Measurements from ENCODE around the gene XPR1.
"Not testable (repeated sequence)": the region's sequence is repeated elsewhere in the genome, so short reads cannot be mapped to it uniquely, and the experiment has no call there.

XPR1 gene

DNA sequence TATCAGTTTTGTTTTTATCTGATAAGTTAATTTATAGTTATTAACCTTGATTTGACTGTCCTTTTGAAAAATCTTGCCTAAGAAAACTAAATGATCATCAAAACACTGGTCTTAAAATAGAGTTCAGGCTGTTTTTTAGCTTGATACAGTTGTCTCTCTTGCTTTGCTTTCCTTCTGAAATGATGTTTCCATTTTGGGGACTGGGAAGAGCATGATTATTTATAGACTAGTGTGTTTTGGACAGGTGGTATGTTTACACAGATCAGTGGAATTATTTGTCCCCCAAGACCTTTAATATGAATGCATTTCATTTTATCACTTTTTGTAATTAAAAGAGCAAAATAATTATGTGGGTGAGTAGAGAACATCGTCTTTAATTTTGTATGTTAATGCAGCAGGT, 90.8 kb downstream of the XPR1 start:
- no peak for DNase-seq (ENCODE audit: low read depth)

DNA sequence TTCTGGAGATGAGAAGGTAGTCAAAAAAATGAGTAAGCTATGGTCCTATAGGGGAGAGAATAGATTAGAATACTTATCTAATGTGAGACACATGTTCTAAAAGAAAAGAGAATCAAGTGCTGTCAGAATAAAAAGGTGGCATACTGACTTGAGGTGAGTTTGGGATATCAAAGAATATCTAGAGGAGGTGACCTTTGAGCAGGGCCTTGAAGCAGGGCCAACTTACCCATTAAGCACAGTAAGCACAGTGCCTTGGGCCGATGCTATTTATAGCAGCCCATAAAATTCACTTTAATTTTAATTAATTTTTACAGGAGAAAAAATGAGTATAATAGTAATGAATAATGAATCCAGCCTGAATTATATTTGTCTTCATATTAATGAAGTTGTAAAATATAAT, 92.2 kb downstream of the XPR1 start:
- DNase-seq (ENCODE audit: low read depth): no peak

DNA sequence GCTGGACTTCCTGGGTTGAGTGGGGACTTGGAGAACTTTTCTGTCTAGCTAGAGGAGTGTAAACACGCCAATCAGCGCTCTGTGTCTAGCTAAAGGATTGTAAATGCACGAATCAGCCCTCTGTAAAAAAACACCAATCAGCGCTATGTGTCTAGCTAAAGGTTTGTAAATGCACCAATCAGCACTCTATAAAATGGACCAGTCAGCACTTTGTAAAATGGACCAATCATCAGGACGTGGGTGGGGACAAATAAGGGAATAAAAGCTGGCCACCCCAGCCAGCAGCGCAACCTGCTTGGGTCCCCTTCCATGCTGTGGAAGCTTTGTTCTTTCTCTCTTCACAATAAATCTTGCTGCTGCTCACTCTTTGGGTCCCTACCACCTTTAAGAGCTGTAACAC, 94.2 kb downstream of the XPR1 start:
- not testable (repeated sequence) for DNase-seq (ENCODE audit: low read depth)

DNA sequence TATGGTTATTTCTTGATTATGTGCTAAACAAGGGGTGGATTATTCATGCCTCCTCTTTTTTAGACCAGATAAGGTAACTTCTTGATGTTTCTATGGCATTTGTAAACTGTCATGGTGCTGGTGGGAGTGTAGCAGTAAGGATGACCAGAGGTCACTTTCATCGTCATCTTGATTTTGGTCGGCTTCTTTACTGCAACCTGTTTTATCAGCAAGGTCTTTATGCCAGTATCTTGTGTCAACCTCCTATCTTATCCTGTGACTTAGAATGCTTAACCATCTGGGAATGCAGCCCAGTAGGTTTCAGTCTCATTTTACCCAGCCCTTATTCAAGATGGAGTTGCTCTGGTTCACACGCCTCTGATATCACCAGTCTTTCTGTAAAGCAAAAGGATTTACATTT, 95.9 kb downstream of the XPR1 start:
- not testable (repeated sequence) for DNase-seq (ENCODE audit: low read depth)

DNA sequence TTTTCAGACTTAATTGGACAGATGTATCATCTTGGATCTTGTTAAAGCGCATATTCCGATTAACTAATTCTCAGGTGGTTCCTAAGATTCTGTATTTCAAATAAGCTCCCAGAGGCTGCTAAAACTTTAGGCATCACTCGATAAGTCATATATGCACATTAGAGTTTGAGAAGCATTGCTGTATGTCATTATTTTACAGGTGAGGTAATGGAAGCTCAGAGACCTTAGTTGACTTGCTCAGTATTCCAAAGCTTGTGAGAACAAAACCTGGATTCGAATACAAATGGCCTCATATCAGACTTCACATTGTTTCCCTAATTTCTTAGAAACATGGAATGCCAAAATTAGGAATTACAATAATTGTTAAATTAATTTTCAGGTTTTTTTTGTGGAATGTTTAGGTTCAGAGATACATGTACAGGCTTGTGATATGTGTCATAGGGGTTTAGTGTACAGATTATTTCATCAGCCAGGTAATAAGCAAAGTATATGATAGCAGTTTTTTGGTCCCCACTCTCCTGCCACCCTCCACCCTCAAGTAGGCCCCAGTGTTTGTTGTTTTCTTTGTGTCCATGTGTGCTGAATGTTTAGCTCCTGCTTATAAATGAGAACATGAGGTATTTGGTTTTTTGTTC, 96.8 kb downstream of the XPR1 start:
- DNase-seq (ENCODE audit: low read depth): no peak

DNA sequence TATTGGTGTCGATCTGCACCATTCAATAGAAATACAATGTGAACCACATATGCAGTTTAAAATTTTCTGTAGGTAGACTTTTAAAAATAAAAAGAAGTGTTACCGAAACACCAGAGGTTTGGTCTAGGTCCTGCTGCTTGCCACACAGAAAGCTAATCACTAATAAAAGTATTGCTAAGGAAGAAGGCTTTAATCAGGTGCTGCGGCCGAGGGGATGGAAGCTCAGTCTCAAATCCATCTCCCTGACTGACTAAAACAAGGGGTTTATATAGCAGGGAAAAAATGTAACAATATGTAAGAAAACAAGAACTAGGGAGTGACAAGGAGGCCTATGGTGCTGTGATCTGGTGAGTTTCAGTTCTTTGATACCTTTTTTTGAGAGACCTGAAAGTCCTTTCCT, 99.3 kb downstream of the XPR1 start:
- DNase-seq (ENCODE audit: low read depth): no peak

DNA sequence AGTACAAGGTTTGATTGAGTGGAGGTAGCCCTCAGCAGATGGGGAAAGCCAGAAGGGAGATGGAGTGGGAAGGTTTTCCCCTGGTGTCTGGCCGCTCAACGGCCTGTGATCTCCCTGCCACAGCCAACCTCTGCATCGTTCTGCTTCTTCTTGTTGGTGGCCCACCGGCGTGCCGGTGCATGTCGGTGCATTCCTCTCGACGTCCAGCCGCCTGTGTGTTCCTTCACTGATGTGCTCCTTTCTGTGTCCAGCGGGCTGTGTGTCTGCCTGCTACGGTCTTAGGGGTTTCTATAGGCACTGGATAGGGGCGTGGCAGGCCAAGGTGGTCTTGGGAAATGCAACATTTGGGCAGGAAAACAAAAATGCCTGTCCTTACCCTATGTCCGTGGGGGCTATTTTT, 101.0 kb downstream of the XPR1 start:
- DNase-seq (ENCODE audit: low read depth): no peak

DNA sequence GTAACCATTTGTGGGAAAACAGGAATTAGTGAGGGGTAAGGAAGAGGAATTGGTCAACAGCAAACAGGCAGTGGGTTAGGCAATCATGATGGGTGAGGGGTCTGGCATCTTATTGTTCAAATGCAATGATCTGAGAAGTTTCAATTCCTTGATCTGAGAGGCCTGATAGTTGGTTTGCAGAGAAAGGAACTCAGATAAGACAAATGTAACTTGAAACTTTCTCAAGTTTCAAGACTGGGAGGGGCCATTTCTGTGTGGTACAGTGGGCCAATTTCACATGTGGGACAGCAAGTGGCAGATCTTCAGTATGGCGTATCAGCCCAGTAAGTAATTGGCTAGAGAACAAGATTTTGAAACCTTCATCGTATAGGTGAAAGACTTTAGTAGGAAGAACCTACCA, 102.5 kb downstream of the XPR1 start:
- no peak for DNase-seq (ENCODE audit: low read depth)

DNA sequence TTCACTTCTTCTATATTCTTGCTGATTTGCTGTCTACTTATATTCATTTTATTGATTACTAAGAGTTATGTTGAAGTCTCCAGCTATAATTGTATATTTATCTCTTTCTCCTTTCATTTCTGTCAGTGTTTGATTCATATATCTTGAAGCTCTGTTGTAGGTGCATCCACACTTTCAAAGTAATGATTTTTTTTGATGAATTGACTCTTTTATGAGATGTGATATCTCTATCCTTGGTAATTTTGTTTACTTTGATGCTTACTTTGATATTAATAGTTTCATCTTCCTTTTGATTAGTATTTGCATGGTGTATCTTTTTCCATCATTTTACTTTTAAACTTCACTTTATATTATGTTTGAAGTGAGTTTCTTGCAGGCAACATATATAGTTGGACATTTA, 110.8 kb downstream of the XPR1 start:
- no peak for DNase-seq (ENCODE audit: low read depth)

DNA sequence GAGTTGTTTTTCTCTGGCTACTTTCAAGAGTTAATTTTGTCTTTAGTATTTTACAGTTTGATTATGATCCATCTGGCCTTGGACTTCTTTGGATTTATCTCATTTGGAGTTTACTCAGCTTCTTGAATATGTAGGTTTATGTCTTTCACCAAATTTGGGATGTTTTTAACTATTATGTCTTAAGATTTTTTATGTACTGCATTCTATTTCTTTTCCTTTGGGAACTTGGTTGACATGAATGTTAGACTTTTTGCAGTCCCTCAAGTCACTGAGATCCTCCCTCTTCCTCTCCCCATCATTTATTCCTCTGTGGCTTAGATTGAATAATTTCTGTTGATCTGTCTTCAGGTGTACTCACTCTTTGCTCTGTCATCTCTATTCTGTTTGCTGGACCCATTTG, 112.0 kb downstream of the XPR1 start:
- DNase-seq (ENCODE audit: low read depth): no peak

DNA sequence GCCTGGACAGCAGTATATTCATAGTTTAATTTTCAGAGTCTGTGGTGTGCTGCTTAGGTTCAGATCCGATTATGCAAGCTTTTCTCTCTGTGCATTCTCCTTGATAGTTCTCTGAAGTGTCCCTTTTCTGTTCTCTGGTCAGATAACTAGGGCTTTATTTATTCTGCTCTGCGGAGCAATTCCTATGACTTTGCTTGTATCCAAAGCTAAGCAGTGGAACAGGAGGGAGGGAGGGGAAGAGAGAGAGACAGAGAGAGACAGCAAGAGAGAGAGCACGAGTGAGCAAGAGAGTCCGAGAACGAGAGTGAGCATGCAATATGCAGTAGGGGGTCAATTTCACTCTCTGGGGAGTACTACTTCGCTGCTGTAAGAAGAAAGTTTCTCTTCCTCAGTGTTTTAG, 113.3 kb downstream of the XPR1 start:
- DNase-seq (ENCODE audit: low read depth): no peak

DNA sequence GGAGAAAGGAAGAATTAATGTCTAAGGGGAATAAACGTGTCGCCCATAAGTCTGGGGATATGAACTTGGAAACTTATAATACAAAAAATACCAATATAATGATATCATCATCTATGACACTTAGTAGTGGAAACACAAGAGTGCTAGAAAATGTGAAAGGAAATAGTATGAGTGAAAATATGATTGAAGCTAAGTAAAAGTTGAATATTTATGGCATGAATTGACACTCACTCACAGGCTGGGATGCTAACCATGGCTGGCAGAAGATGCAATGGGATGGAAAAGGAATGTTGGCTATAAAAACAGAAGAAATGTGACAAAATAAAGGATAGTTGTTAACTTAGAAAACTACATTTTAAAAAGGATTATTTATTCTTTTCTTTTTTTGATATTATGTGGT, 120.1 kb downstream of the XPR1 start:
- DNase-seq (ENCODE audit: low read depth): no peak

DNA sequence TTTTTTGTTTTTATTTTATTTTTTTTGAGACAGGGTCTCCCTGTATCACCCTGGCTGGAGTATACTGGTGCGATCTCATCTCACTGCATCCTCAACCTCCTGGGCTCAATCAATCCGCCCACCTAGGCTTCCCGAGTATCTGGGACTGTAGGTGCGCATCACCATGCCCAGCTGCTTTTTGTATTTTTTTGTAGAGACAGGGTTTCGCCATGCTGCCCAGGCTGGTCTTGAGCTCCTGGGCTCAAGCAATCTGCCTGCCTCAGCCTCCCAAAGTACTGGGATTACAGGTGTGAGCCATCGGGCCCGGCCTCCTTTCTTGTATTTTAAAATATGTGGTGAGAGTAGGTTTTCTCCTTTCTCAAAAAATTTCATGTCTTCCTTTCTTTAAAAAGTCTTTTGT, 122.6 kb downstream of the XPR1 start:
- DNase-seq (ENCODE audit: low read depth): no peak

DNA sequence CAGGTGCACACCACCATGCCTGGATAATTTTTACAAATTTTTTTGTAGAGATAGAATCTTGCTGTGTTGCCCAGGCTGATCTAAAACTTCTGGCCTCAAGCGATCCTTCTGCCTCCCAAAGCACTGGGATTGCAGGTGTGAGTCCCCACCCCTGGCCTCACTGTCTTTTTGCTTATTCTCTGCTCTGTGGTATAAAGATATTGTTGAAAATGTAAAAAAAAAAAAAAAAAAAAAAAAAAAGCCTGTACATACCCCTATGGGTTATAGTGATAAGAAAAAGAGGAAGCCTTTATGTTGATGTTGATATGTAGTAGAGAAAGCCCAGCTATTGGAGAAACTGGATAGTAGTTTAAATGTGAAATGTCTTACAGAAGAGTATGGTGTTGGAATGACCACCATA, 125.8 kb downstream of the XPR1 start:
- no peak for DNase-seq (ENCODE audit: low read depth)

DNA sequence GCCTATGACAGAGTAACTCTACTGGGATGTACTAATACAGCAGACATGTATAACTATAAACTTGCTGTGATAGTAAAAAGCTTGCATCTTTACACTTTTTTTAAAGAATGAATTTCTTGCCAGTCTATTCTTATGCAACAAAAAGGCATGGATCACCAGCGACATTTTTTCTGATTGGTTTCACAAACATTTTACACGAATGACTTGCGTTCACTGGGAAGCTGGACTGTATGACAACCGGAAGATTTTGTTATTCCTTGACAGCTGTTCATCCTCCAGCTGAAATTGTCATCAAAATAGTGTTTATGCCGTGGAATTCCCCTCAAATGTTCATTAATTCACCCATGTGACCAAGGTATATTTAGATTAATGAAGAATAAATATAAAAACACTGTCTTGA, 131.0 kb downstream of the XPR1 start:
- no peak for DNase-seq (ENCODE audit: low read depth)

DNA sequence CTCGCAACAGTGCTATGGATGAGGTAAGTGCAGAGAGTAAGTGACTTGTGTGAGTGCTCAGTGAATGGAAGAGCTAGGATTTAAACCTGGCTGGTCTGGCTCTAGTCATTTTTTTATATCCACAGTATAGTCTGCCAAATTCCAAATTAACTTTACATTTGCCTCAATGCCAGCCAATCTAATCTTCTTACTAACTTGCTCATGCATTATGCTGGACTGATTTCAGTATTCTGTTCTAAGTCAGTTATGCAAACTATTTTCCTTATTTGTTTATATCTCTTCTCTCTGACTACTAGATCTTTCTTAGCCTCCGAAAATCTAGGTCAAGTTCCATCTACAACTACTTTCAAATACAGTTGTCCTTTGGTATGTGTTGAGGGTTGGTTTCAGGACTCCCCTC, 133.3 kb downstream of the XPR1 start:
- DNase-seq (ENCODE audit: low read depth): no peak

DNA sequence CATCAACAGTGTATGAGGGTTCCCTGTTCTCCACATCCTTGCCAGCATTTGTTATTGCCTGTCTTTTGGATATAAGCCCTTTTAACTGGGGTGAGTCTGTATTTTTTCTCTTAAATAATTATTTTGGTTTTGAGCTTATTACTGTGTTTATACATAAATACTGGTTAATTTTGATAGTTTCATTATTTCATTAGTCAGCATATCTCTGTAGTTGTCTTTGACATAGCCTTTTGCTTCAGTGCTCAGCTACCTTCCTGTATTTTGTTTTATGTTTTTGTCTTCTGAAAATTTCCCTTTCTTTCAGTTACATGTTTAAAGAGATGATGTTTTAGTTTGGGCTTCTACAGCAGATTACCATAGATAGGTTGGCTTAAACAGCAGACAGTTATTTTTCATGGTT, 138.1 kb downstream of the XPR1 start:
- no peak for DNase-seq (ENCODE audit: low read depth)

DNA sequence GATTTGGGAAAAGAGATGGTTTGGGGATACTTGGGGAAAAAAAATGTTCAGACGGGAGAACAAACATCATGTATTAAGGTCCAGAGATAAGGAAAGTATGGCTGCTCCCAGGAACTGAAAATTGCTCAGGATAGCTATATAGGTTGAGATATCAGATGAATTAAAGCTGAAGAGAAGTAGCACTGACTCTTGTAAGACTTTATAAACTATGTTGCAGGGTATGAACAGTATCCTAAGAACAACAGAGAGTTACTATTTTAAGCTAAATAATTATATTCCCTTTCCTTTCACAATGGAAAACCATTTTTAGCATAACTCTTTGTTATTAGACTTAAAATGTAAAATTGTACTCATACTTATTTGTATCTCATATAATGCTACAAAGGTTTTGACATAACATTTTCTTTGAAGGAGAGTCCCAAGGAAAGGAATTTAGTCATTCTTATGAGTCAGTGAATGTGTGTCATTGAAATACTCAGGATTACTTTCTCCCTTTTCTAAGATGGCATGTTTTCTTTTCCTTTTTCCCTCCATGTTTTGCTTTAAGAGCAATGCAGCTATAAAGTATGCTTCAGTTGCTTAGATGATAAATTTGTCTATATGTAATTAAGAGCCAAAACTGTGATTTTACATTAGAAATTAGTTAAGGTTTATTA, 141.5 kb downstream of the XPR1 start:
- DNase-seq (ENCODE audit: low read depth): no peak

DNA sequence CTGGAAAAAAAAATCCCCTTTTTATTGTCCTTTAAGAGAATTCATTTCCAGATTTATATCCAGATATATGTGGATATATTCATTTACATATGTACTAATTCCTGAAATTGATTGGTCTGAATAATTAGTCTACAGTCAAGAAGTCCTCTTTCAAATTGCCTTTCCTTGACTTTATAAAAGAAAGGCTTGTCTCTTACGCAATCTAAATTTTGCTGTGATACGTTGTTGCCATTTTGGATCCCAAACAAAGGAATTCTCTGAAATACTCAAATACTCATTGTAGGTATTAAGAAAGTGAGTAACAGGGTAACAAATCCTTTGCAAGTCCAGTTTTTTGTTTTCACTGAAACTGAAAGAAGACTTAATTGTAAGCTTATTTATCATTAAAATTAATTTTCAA, 144.0 kb downstream of the XPR1 start:
- DNase-seq (ENCODE audit: low read depth): no peak

DNA sequence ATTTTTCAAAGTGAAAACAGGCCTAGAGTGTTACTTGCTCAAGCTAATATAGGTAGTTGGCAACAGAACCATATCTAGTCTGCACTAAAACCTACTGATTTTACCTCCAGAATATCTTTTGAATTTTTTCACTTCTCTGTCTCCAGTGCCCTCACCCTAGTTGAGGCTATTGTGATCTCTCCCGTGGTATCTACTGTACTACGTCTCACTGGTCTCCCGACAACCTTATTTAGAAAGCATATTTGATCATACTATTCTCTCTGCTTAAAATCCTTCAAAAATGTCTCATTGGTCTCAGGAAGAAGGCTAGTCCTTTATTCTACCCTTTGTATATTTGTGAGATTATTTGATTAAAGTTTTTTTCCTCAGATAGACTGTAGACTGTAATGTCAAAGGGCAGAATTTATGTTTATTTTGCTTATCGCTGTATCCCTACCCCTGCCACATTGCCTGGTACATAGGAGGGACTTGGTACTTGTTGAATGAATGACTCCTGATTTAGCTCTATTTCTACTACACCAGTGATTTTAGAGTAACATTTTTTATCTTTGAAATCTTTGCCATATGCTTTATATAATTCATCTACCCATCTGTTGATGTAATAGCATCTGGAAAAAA, 145.4 kb downstream of the XPR1 start:
- DNase-seq (ENCODE audit: low read depth): no peak

DNA sequence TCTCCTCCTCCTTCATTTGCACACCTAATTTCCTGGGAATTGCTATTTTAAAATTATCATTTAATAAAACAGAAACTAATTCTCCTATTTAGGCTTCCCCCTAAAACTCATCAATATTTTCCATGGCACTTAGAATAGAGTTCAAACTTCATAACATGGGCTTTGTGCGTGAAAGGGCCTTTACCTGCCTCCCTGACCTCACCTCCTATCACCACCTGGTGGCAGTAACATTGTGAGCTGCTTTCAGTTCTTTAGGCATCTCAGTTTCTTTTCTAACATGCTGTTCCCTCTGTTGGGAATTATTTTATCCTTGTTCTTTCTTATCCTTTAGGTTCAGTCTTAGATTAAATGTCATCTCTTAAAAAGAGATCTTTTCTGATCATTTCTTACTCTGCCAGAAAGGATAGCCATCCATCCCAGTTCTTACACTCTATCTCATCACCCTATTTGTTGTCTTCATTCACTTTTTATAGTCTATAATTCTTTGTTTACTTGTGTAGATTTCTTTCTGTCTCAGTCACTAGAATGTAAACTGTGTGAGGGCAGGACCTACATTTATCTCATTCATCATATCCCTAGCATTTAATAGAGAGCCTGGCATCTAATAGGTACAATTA, 147.1 kb downstream of the XPR1 start:
- DNase-seq (ENCODE audit: low read depth): no peak

DNA sequence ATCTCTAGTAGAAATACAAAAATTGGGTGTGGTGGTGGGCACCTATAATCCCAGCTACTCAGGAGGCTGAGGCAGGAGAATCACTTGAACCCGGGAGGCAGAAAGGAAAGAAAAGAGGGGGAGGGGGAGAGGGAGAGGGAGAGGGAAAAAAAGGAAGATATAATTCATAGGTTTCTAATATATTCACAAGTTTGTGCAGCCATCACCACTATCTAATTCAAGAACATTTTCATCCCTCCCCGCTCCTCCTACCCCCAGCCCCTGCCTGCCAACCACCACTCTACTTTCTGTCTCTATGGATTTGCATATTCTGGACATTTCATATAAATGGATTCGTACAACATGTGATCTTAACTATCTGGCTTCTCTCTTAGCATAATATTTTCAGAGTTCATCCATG, 147.8 kb downstream of the XPR1 start:
- DNase-seq (ENCODE audit: low read depth): no peak

DNA sequence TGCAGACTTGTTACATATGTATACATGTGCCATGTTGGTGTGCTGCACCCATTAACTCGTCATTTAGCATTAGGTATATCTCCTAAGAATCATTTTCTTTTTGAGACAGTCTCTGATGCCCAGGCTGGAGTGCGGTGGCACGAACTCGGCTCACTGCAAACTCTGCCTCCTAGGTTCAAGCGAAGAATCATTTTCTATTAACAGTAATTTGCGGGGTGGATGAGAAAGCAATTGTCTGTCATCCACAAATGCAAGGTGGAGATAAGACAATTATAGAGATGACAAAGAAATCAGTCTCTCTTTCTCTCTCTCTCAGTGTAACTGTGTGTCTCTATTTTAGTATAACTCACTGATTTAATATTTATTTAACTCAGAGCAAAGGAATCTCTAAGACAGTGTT, 149.9 kb downstream of the XPR1 start:
- DNase-seq (ENCODE audit: low read depth): no peak

DNA sequence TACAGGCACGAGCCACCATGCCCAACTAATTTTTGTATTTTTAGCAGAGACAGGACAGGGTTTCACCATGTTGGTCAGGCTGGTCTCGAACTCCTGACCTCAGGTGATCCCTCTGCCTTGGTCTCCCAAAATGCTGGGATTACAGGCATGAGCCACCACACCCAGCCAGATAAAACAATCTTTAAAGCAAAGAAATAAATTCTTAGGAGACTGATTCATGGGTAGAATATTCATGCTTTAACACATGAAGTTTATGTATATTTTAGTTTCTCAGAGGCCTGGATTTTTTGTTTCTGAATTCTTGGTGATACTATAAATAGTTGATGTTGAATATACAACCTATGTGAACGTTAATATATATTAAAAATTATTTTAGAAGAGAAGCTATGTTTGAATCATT, 153.5 kb downstream of the XPR1 start:
- no peak for DNase-seq (ENCODE audit: low read depth)

All from stimulated activated CD8-positive, alpha-beta memory T cell treated with anti-CD3 and anti-CD28 coated beads, Interleukin-12 subunit alpha, Interleukin-12 subunit beta, amount 100 ng/mL, for 4 hours (primary cell).